NCI-H2107 treated with DMSO at 0.1 percent for 48 hours (cell line): Measurements from ENCODE around the gene ATP11A.

Experiments used
- DNase-seq: peaks from one replicate; lab custom pipeline; 2025; ENCODE audit not compliant: unreplicated experiment; lab: John Stamatoyannopoulos, UW

The ATP11A gene

GRCh38 chr13:112917056-112917664 lies 227.3 kb downstream of the ATP11A start:
- no peak for DNase-seq

GRCh38 chr13:112917737-112918136 lies 227.9 kb downstream of the ATP11A start:
- no peak for DNase-seq

- DNase-seq: no peak
Measured at GRCh38 chr13:112918266-112918665, 228.4 kb downstream of the ATP11A start.

GRCh38 chr13:112918746-112919145 lies 228.9 kb downstream of the ATP11A start:
- no peak for DNase-seq

- DNase-seq: no peak
Measured at GRCh38 chr13:112923962-112924361, 234.1 kb downstream of the ATP11A start.

GRCh38 chr13:112924365-112924764 lies 234.5 kb downstream of the ATP11A start:
- DNase-seq: no peak

- DNase-seq: no peak
Measured at GRCh38 chr13:112926003-112926402, 236.2 kb downstream of the ATP11A start.

- DNase-seq: no peak
Measured at GRCh38 chr13:112926993-112927392, 237.2 kb downstream of the ATP11A start.

GRCh38 chr13:112928020-112928971 lies 238.5 kb downstream of the ATP11A start:
- DNase-seq: no peak

- DNase-seq: peak; percentile 37
Measured at GRCh38 chr13:112928972-112929782, 239.3 kb downstream of the ATP11A start.

- no peak for DNase-seq
Measured at GRCh38 chr13:112929783-112930055, 239.9 kb downstream of the ATP11A start.

- DNase-seq: no peak
Measured at GRCh38 chr13:112930192-112930591, 240.4 kb downstream of the ATP11A start.

GRCh38 chr13:112931028-112931934 lies 241.4 kb downstream of the ATP11A start:
- DNase-seq: peak; percentile 87

GRCh38 chr13:112932971-112933370 lies 243.1 kb downstream of the ATP11A start:
- no peak for DNase-seq

- DNase-seq: no peak
Measured at GRCh38 chr13:112933649-112934048, 243.8 kb downstream of the ATP11A start.

GRCh38 chr13:112934078-112934477 lies 244.2 kb downstream of the ATP11A start:
- no peak for DNase-seq
